Measurements from ENCODE around the gene PDE3B. TPM values are rescaled to one million over a fixed set of nuclear protein-coding genes. Genes with fewer than 3 reads are reported as not detected.

PDE3B gene
- total and polyA plus RNA-seq, 9 of the 15 experiments (the other 6 are each of a cell fraction or from before 2014, with no cell fraction given) = 2.3 to 22.5 (median 12.2) TPM

- TF ChIP-seq ATF6 (CRISPR knock-in tag; IDR thresholded peaks at IDR 0.05) (peak; percentile 98), PRPF4 (IDR thresholded peaks at IDR 0.05; ENCODE audit: insufficient read depth, low read depth, low read length, poor library complexity, severe bottlenecking) (peak; percentile 36), U2AF1 (optimal IDR thresholded peaks at IDR 0.05; ENCODE audit: low read depth, low read length) (peak; percentile 70), ZNF57 (CRISPR knock-in tag; IDR thresholded peaks at IDR 0.05) (no peak), TCFL5 (CRISPR knock-in tag; conservative IDR thresholded peaks at IDR 0.05) (no peak), RBBP5 (IDR thresholded peaks at IDR 0.05; ENCODE audit: borderline replicate concordance, insufficient read depth, low read length, poor library complexity, severe bottlenecking) (peak; percentile 62), MLLT1 (IDR thresholded peaks at IDR 0.05) (no peak), ZKSCAN1 (IDR thresholded peaks at IDR 0.05; ENCODE audit: low read depth, low read length) (0 out of 2 replicates have a peak, but pooled peaks have one; percentile 31), CREBBP (IDR thresholded peaks at IDR 0.05; ENCODE audit: low read depth, low read length) (no peak), RNF2 (IDR thresholded peaks at IDR 0.05) (peak; percentile 85; the same call in 1 of the 2 replicates), NR1H2 (CRISPR knock-in tag; IDR thresholded peaks at IDR 0.05) (peak; percentile 78; the same call in 1 of the 2 replicates)
These were observed 247.8 kb downstream of the PDE3B start (continued) for GRCh38 chr11:14891143-14892035.

Measured in K562 (cell line).